Neuron (in vitro differentiated cells): ENCODE measurements around the gene RPEL1.
"Not testable (repeated sequence)": the region's sequence is repeated elsewhere in the genome, so short reads cannot be mapped to it uniquely, and the experiment has no call there.

Experiments
- H2AFZ ChIP-seq: one replicate; pipeline ENCODE4 v1.6.1; 2013; ENCODE audit warnings: low read depth, mild to moderate bottlenecking, inconsistent platforms, low read length, moderate library complexity
- H3K27me3 ChIP-seq: one replicate; pipeline ENCODE4 v1.6.1; 2013; ENCODE audit warnings: low read length; ENCODE audit not compliant: insufficient read depth
- H3K36me3 ChIP-seq: one replicate; pipeline ENCODE4 v1.6.1; 2013; ENCODE audit warnings: low read length; ENCODE audit not compliant: insufficient read depth
- H3K4me1 ChIP-seq: one replicate; pipeline ENCODE4 v1.6.1; 2013; ENCODE audit warnings: low read length; ENCODE audit not compliant: insufficient read depth
- H3K4me3 ChIP-seq: 2 replicates; pipeline ENCODE4 v1.5.1; 2013; ENCODE audit warnings: mild to moderate bottlenecking, low read length, moderate library complexity
- H3K9me3 ChIP-seq: one replicate; pipeline ENCODE4 v1.6.1; 2013; ENCODE audit warnings: low read length

The RPEL1 gene

DNA sequence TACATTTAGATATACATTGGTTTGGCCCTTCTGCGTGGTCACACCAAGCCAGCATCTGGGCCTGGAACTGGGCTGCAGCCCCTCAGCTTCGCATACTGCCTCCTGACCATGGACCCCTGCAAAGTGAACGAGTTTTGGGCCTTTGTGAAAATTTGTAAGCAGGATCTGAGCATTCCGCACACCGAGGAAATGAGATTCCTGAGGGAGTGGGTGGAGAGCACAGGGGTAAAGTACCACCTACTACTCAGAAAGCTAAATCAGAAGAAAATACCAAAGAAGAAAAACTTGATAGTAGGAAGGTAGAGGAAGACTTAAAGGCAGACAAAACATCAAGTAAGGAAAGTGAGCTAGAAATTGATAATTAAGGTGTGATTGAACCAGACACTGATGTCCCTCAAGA lies 30.1 kb upstream of the RPEL1 start:
- Histone ChIP-seq H3K4me1 (no peaks in the 10 kb centered on the region), H3K4me3 (no peak overlapping the region), H3K9me3 (no peaks in the 10 kb centered on the region), H3K27me3 (no peaks in the 10 kb centered on the region), H2AFZ (no peak overlapping the region), H3K36me3 (no peaks in the 10 kb centered on the region)

DNA sequence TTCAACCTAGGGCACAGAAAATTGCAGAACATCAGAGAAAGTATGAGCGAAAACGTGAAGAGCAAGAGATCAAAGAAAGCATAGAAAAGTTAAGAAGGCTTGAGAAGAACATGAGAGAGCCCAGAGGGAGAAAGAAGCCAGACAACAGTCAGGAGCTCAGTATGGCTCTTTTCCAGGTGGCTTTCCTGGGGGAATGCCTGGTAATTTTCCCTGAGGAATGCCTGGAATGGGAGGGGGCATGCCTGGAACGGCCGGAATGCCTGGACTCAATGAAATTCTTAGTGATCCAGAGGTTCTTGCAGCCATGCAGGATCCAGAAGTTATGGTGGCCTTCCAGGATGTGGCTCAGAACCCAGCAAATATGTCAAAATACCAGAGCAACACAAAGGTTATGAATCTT lies 29.3 kb upstream of the RPEL1 start:
- not testable (repeated sequence) for H3K27me3 ChIP-seq, H3K4me3 ChIP-seq, H3K9me3 ChIP-seq, H2AFZ ChIP-seq, H3K36me3 ChIP-seq, H3K4me1 ChIP-seq

DNA sequence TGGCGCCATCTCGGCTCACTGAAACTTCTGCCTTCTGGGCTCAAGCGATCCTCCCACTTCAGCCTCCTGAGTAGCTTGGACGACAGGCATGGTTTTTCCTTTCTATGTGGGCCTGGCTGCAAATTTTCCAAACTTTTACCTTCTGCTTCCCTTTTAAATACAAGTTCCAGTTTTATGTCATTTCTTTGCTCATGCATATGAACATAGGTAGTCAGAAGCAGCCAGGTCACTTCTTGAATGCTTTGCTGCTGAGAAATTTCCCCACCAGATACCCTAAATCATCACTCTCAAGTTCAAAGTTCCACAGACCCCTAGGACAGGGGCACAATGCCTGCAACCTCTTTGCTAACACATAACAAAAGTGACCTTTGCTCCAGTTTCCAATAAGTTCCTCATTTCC lies 21.6 kb upstream of the RPEL1 start:
- no peak overlapping the region for H2AFZ ChIP-seq
- H3K4me3 ChIP-seq: no peak overlapping the region
- no peaks in the 10 kb centered on the region for H3K36me3 ChIP-seq
- H3K9me3 ChIP-seq: no peaks in the 10 kb centered on the region
- H3K27me3 ChIP-seq: no peaks in the 10 kb centered on the region
- H3K4me1 ChIP-seq: no peaks in the 10 kb centered on the region

DNA sequence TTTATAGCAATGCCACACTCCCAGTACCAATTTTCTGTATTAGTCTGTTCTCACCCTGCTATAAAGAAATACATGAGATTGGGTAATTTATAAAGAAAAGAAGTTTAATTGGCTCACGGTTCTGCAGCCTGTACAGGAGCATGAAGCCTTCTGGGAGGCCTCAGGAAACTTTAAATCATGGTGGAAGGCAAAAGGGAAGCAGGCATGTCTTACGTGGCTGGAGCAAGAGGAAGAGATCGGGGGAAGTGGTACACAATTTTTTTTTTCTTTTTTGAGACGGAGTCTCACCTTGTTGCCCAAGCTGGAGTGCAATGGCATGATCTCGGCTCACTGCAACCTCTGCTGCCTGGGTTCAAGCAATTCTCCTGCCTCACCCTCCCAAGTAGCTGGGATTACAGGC lies 21.0 kb upstream of the RPEL1 start:
- H2AFZ ChIP-seq, H3K9me3 ChIP-seq, H3K36me3 ChIP-seq, H3K4me1 ChIP-seq, H3K4me3 ChIP-seq, H3K27me3 ChIP-seq: not testable (repeated sequence)

DNA sequence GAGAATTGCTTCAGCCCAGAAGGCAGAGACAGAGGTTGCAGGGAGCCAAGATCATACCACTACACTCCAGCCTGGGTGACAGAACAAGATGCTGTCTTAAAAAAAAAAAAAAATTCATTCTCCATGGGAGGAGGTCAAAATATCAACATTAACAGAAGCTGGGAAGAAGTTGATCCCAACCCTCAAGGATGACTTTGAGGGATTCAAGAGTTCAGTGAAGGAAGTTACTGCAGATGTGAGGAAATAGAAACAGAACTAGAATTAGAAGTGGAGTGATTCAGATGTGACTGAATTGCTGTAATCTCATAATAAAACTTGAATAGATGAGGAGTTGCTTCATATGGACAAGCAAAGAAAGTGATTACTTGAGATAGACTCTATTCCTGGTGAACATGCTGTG lies 19.7 kb upstream of the RPEL1 start:
- no peaks in the 10 kb centered on the region for H3K27me3 ChIP-seq
- H3K36me3 ChIP-seq: no peaks in the 10 kb centered on the region
- no peak overlapping the region for H3K4me3 ChIP-seq
- no peaks in the 10 kb centered on the region for H3K9me3 ChIP-seq
- peaks cover 1% of the 10 kb centered on the region for H3K4me1 ChIP-seq
- no peak overlapping the region for H2AFZ ChIP-seq

DNA sequence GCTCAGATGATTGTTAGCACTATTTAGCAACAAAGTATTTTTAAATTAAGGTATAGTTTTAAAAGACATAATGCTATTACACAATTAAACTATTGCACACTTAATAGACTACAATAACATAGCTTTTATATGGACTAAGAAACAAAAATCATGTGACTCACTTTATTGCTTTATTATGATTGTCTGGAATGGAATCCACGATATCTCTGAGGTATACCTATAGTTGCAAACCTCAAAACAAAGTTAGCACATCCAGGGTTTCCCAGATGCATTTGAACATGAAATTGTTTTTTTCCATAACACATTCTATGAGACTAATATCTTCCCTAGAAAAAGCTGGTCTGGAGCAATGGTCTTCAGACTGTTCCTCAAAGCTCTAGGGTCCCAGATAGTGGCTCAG lies 18.3 kb upstream of the RPEL1 start:
- Histone ChIP-seq H3K36me3 (no peaks in the 10 kb centered on the region), H3K27me3 (no peaks in the 10 kb centered on the region), H3K4me1 (peaks cover 8% of the 10 kb centered on the region), H2AFZ (no peak overlapping the region), H3K9me3 (no peaks in the 10 kb centered on the region), H3K4me3 (no peak overlapping the region)

DNA sequence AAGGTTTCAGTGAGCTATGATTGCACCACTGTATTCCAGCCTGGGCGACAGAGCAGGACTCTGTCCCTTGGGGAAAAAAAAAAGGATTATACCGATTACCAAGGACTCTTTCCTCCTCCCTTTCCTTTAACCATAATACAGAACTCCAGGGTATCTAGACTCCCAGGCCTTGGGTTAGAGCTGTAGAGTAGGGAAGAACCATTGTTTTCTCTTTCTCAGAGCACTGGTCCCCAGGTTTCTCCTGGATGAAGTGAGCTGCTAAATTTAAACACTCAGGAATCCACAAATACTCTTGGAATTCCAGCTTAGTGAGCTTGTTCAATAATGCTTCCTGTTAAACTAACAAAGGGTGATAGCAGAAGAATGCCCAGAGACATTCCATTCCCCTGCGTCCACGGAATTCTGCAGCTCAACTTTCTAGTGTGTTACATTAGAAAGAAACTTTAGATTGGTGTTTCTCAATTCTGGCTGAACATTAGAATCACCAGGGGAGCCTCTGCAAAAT lies 14.6 kb upstream of the RPEL1 start:
- Histone ChIP-seq H3K27me3 (no peaks in the 10 kb centered on the region), H3K9me3 (no peaks in the 10 kb centered on the region), H3K36me3 (no peaks in the 10 kb centered on the region), H3K4me1 (peaks cover 8% of the 10 kb centered on the region), H3K4me3 (no peak overlapping the region), H2AFZ (peak overlapping the region; percentile 26)

DNA sequence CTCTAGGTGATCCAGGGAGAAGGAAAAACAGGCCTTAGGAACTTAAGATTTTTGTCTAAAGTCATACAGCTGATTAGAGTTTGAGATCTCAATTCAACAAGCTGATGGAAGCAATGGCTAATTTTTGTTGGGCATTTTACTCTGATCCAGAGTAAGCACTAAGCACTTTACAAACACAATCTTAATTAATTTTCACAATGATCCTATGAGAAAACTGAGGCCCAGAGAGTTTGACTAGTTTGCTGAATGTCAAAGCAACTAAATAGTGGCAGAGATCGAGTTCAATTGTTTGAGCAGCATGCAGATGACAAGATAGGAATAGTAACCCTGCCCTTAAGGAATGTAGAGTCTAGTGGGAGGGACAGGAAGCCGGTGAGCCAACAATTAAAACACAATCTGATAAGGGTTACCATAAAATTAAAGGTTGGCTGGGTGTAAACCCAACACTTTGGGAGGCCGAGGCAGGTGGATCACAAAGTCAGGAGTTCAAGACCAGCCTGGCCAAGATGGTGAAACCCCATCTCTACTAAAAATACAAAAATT lies 13.5 kb upstream of the RPEL1 start:
- H3K4me3 ChIP-seq: no peak overlapping the region
- H3K9me3 ChIP-seq: no peaks in the 10 kb centered on the region
- no peaks in the 10 kb centered on the region for H3K36me3 ChIP-seq
- H3K4me1 ChIP-seq: peaks cover 8% of the 10 kb centered on the region
- H2AFZ ChIP-seq: no peak overlapping the region
- H3K27me3 ChIP-seq: no peaks in the 10 kb centered on the region

DNA sequence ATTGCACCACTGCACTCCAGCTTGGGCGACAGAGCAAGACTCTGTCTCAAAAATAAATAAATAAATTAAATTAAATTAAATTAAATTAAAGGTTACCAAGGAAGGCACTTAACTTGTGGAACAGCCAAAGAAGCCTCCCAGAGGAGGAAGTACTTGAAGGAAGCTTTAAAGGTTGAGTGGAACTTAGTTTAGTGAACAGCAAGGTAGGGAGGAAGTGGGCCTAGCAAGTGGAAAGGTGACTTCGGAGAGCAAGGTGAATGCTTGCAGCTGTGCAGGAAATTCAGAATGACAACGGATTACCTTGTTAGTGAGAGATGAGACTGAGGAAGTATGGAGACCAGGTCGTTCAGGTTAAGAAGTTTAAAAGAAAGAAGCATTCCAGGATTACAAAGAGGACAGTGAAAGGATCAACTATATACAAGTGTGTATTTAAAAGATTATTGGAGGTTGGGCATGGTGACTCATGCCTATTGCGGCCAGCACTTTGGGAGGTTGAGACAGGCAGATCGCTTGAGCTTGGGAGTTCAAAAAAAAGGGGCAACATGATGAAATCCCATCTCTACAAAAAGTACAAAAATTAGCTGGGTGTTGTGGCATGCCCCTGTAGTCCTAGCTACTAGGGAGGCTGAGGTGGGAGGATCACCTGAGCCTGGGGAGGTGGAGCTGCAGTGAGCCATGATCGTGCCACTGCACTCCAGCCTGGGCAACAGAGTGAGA lies 12.8 kb upstream of the RPEL1 start:
- Histone ChIP-seq H2AFZ (no peak overlapping the region), H3K4me1 (peaks cover 8% of the 10 kb centered on the region), H3K27me3 (no peaks in the 10 kb centered on the region), H3K4me3 (no peak overlapping the region), H3K9me3 (no peaks in the 10 kb centered on the region), H3K36me3 (no peaks in the 10 kb centered on the region)

DNA sequence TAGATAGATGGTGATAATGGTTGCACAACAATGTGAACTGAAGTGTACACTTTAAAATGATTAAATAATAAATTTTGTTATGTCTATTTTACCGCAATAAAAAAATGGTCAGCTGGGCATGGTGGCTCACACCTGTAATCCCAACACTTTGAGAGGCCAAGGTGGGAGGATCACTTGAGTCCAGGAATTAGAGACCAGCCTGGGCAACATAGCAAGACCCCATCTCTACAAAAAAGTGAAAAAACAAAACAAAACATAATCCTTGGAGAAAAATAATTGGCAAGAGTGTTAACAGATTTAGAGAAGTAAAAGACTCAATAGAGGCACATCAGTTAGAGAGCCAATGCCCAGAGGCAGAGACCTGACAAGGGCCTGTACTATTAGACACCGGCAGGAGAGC lies 9.9 kb upstream of the RPEL1 start:
- Histone ChIP-seq H3K9me3 (no peaks in the 10 kb centered on the region), H3K4me3 (no peak overlapping the region), H3K27me3 (no peaks in the 10 kb centered on the region), H3K4me1 (peaks cover 8% of the 10 kb centered on the region), H3K36me3 (no peaks in the 10 kb centered on the region), H2AFZ (no peak overlapping the region)

DNA sequence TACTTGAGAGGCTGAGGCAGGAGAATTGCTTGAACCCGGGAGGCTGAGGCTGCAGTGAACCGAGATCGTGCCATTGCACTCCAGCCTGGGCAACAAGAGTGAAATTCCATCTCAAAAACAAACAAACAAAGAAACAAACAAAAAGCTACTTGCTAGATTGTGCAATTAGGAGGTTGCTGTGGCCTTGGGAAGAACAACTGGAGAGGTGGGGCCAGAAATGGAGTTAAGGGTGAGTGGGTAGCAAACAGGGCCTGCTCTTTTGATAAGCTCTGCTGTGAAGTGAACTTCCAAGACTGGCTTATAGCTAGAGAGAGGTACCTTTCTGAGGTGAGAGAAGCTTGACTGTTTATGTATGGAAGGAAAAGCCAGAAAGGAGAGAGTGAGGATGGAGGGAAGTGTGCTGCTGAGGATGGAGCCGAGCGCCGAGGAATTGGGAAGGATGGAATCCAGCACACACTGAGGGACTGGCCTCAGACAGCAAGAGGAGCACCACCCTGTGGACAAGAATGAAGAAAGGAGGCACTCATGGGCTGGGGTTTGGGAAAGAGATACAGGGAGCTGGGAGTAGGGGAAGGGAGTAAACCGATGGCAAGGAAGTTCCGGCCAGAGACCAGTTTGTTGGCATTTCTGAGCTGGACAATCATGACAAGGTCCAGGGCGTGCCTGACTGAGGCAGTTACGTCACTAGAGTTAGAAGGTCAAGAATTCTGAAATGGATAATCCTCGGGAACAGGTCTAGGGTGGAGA lies 7.0 kb upstream of the RPEL1 start:
- no peaks in the 10 kb centered on the region for H3K36me3 ChIP-seq
- peaks cover 4% of the 10 kb centered on the region for H3K4me1 ChIP-seq
- no peaks in the 10 kb centered on the region for H3K9me3 ChIP-seq
- H2AFZ ChIP-seq: no peak overlapping the region
- no peak overlapping the region for H3K4me3 ChIP-seq
- no peaks in the 10 kb centered on the region for H3K27me3 ChIP-seq

DNA sequence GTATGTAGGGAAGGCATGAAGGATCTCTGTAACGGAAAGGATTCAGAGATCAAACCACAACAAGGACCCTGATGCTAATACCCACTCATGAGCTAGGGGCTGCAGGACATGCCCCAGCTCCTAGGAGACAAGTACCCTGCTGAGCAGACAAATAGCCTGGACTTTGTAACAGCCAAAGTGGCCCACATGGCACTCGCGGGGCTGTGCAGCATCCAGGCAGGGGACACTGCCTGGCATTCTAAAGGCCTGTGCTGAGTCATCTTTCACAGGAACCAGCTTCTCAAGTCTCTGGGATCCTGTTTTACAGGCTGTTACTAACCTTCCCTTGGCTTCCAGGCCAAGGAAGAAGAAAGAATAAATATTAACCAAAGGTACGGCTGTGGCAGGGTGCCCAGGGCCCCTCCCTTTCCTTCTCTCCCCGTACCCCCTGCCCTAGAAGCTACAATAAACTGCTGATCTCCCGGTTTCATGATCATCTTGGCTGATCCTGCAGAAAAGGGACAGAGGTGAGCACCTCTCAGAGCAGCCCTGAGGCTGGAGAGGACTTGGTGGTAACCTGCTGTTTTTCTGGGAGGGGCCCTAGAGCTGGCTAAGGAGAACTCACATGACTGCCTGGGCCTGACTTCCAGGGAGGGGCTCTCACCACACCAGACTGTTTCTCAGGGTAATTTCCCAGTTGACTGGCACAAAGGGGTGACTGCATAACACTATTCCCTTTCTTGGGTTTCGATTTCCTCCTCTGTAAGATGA lies 4.2 kb upstream of the RPEL1 start:
- H3K4me1 ChIP-seq: peaks cover 4% of the 10 kb centered on the region
- no peaks in the 10 kb centered on the region for H3K9me3 ChIP-seq
- H3K27me3 ChIP-seq: no peaks in the 10 kb centered on the region

DNA sequence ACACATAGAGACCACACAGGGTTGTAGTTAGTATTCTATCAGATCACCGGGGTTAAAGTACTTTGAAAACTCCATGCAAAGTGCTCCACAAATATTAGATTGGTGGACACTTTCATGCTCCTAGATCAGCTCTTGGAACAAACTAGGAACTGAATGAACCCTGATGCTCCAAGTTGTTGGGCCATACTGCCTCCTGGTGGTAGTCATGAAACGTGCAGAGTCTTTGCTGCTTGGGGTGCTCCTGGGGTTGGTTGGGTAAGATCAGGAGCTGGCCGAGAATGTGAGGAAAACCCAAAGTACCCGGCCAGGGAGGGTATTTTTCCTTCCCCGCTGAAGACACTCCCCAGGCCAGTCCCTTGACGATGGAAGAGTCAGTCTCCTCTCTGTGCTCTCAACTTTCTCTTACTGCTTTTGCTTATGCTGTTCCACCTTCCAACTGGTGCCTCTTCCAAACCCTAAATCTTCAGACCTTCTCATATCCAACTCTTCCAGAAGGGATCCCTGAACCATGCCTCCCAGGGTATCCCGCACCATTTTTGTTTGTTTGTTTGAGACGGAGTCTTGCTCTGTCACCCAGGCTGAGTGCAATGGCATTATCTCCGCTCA lies 918 bp upstream of the RPEL1 start:
- Histone ChIP-seq H3K27me3 (no peaks in the 10 kb centered on the region), H2AFZ (no peak overlapping the region), H3K36me3 (no peaks in the 10 kb centered on the region), H3K9me3 (no peaks in the 10 kb centered on the region), H3K4me1 (peaks cover 4% of the 10 kb centered on the region), H3K4me3 (no peak overlapping the region)

More for the DNA sequence above, 4.2 kb upstream of the RPEL1 start:
- no peaks in the 10 kb centered on the region for H3K36me3 ChIP-seq
- H2AFZ ChIP-seq: no peak overlapping the region
- no peak overlapping the region for H3K4me3 ChIP-seq
